AG10803 (cell line): ENCODE measurements around the gene PRTFDC1.

Experiments
- DNase-seq: peaks from one replicate; pipeline ENCODE4 v3.0.0; 2010; ENCODE audit warnings: low read depth
- H3K4me3 ChIP-seq: 2 replicates; pipeline ENCODE4 v1.5.1; 2011; ENCODE audit warnings: mild to moderate bottlenecking, low read length, control low read depth
- CTCF ChIP-seq: conservative IDR thresholded peaks from 2 replicates; pipeline ENCODE4 v1.5.1; 2011; ENCODE audit warnings: mild to moderate bottlenecking, low read length, control low read depth, inconsistent platforms

The PRTFDC1 gene

DNA sequence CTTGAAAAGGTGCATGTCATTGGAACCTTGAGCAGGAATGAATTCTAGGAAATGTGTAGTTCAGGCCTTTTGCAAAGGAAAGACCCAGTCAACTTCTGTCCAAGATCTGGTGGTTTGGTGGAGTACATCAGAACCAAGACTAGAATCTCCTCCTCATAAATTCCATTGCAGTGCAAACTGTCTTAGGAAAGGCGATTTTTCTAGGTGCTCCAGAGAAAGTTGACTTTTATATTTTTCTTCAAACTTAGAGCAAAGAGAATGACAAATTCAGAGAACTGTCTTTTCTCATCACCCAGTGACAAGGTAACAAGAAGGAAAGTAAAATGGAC is 50.0 kb downstream of the PRTFDC1 start:
- H3K4me3 ChIP-seq = no peak overlapping the region
- TF ChIP-seq CTCF = no peak
- DNase-seq = no peak

DNA sequence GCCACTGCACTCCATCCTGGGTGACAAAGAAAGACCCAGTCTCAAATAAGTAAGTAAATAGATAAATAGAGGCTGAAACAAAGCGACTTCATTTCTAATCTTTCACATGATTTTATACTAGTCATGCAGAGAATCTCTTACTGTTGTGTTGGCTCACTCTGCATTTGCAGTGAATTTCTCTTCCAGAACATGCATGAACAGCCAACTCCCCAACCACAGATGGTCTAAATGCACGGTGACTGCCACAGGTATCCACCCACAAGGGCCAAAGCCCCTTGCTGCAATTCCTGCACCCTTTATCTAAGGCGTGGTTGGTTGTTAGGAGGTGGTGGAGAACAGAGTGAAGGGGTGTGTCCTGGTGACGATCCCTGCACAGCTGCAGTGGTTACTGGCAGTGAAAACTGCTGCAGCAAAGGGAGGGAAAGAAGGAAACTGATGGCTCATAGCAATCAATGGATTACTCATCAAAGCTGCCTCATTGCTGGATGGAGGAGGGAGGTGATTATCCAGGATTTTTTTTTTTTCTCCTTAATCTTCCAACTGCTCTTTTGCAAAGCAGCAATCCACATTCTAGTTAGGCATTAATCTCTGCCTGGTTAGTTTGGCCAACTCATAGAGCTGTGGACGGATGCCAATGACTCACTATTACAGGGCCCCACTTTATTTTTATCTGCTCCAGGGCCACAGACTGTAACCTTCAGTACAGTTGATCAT is 50.6 kb downstream of the PRTFDC1 start:
- TF ChIP-seq CTCF = no peak
- no peak overlapping the region for H3K4me3 ChIP-seq
- DNase-seq = peak; percentile 92

DNA sequence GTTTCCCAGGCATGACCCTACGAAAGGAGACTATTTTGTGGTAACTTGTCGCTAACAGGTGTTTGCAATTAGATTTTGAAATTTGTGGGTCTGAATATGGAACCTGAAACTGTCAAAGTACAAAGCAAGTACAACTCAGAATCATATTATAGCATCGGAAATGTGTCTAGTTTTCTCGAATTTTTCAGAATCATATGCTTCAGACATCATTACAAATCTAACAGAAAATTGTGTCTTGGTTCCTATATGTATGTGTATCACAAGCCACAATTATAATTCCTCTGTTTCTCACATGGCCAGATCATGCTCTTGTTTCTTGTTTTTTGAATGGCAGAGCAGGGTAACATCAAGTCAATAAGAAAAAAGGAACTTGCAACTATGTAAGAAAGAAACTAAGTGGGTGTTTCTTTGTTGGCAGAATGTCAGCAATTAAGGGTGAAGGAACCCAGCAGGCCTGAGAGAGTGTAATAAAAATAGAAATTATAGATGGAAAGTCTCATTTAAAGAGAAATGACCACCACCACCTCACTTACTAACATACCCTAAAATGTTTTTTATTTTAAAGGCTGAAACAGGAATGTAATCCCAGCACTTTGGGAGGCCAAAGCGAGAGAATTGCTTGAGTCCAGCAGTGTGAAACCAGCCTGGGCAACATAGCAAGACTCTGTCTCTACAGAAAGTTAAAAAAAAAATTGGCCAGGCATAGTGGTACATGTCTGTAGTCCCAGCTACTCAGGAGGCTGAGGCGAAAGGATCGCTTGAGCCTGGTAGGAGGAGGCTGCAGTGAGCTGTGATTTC is 51.3 kb downstream of the PRTFDC1 start:
- TF ChIP-seq CTCF = no peak
- H3K4me3 ChIP-seq = no peak overlapping the region
- DNase-seq = no peak

DNA sequence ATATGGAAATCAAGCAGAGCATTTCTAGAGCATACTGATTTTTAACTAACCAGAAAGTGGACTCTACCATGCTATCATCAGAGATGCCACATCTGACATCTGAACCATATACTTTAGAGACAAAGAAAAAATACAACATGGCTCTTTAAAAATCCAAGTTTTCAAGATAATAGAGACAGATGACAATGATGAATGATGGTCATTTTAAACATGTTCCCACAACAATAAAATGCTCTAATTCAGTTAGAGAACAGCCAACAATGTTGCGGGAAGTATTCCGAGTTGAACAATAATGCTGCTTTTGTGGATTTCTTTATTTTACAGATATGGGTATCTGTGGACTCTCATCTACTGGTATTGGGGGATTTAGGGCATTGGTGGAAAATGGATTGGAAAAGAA is 52.8 kb downstream of the PRTFDC1 start:
- DNase-seq = no peak
- no peak for TF ChIP-seq CTCF
- no peak overlapping the region for H3K4me3 ChIP-seq

- no peak for TF ChIP-seq CTCF
- no peak overlapping the region for H3K4me3 ChIP-seq
- no peak for DNase-seq
Observed at GRCh38 chr10:24898501-24898900, 53.9 kb downstream of the PRTFDC1 start.

DNA sequence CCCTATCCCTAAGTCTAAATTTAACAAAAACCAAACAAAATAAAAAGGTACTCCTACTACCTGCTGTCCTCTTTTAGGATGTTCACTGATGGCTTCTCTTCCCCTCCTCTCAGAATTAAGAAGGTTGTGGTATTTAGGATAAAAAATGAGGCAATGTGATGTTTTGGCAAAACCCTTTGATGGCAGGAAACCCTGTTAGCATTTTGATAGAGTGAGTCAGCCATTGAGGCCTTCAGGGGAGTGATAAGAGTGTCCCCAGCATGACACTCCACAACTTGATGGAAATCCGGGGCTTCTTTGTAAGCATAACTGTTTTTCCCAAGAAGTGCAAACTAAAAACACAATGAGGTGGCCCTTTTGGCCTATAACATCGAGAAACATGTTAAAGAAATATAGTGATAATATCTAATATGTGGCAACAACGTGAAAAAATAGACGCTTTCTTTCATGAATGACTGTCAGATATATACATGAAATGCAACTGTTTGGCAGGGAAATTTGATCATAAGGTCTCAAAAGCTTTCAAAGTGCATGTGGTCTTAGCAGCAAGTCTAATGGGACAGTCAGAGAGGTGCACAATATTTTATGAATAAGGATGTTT is 55.0 kb downstream of the PRTFDC1 start:
- DNase-seq = peak; percentile 50
- TF ChIP-seq CTCF = no peak
- no peak overlapping the region for H3K4me3 ChIP-seq

DNA sequence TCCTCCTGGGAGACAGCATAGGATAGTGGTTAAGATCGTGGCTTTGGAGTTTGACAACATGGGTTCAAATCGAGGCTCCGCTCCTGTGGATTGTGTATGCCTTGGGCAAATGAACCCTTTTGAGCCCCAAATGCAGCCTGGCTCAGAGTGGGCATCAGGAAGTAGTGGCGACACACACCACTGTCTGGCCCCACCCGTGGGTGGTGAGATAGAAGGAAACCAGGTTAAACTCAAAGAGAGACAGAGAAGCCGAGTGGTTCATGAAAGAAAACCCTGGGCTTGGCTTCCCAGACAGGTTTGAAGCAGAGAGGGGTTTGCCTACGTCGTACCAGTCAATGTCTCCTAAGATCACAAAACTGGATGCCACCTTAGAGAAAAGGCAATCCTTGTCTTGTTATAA is 57.7 kb downstream of the PRTFDC1 start:
- DNase-seq = no peak
- no peak overlapping the region for H3K4me3 ChIP-seq
- TF ChIP-seq CTCF = no peak
